Thyroid gland (tissue), 4 donors: ENCODE data around the gene SLC10A7. TPM values are rescaled to one million over a fixed set of nuclear protein-coding genes. Genes with fewer than 3 reads are reported as not detected.

Experiments used
- DNase-seq, 2 donors: peaks; one replicate each; pipeline ENCODE4 v3.0.0-alpha.2; 2019
- H3K27ac ChIP-seq, 3 donors: fragments of 200-600 bp; sonication (generic); 1 replicate in 2 of 3; 2 replicates in 1 of 3; pipeline ENCODE4 v1.5.1; 2016 to 2019; ENCODE audit warnings: mild to moderate bottlenecking in 1 of 3, moderate library complexity in 1 of 3
- H3K27me3 ChIP-seq: fragments of 200-600 bp; sonication (generic); one replicate; pipeline ENCODE4 v1.5.1; 2019
- H3K36me3 ChIP-seq, 2 donors: fragments of 200-600 bp; sonication (generic); one replicate each; pipeline ENCODE4 v1.5.1; 2016 to 2019
- H3K4me1 ChIP-seq, 2 donors: fragments of 200-600 bp; sonication (generic); one replicate each; pipeline ENCODE4 v1.5.1; 2017 to 2019
- H3K4me3 ChIP-seq, 3 donors: fragments of 200-600 bp; sonication (generic); replicated peaks in 1 of 3; 1 replicate in 2 of 3; 2 replicates in 1 of 3; pipeline ENCODE4 v1.5.1; 2016; ENCODE audit warnings: mild to moderate bottlenecking in 1 of 3
- H3K9me3 ChIP-seq: fragments of 200-600 bp; sonication (generic); one replicate; pipeline ENCODE4 v1.5.1; 2017
- POLR2A ChIP-seq, 2 donors: fragments of 450-650 bp; IDR thresholded peaks; one replicate each; pipeline ENCODE4 v1.6.1; 2017; ENCODE audit warnings: antibody characterized with exemption in 2 of 2, mild to moderate bottlenecking in 2 of 2, moderate library complexity in 1 of 2
- WGBS, 2 donors: methylation state at CpG; one replicate each; pipeline ENCODE4 v1.1.5; 2017; 5-methylcytosine and 5-hydroxymethylcytosine counted together
- intact Hi-C: fragments of 100-400 bp; cut with DNase I; formaldehyde crosslinking; loops from one replicate; pipeline ENCODE4 v1.15.1; 2023
- total RNA-seq, 4 donors: library from RNA; depleted of rRNA; stranded (reverse); fragments of >200 nt; gene quantifications; one replicate each; pipeline ENCODE4 v1.2.3, GENCODE V29; 2016
- TF ChIP-seq, protein P1 (sequence below), 6 experiments: fragments of 200-600 bp in 3 of 6; fragments of 450-650 bp in 3 of 6; sonication (generic) in 3 of 6; IDR thresholded peaks; one replicate each; pipeline ENCODE4 v1.5.1; 2016 to 2019; ENCODE audit warnings: antibody characterized with exemption in 6 of 6, mild to moderate bottlenecking in 2 of 6, inconsistent platforms in 1 of 6, moderate library complexity in 1 of 6

The SLC10A7 gene
- total RNA-seq, 4 donors from 2014 or later: 16.7 to 29.9 (median 23.1) TPM

DNA sequence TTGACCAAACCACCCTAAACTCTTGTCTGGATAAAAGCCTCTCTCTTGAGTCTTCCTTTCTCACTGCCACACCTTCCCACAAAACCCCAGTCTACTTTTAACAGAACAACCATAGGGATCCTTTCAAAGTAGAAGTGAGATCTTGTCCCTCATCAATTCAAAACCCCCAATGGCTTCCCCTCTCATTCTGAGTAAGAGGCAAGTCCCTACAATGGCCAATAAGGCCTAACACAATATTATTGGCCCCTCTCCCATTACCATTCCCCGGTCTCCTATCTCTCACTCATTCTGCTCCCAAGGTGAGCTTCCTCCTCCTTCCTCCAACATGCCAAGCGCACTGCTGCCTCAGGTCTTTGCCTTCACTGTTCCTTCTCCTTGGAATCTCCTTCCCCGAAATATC is 250.3 kb downstream of the SLC10A7 start:
- intact Hi-C loops: no loop called here

DNA sequence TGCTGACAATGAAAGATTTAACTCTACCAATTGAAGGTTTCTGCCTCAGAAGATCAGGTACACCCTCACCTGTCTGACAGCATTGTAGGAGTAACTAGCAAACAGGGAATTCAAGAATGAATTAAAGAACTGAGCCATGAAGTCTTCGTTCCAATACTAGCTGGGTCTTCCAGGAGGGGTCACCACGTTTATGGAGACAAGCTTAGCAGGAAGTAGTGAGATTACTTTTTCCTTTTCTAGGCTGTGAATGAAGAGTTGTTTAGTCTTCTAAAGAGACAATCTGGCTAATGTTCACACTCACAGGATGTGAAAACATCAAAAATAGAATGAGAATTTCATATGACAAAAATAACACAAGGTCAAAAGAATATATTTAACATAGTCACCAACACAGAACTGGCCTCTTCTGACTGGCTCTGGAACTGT is 252.5 kb downstream of the SLC10A7 start:
- Histone ChIP-seq H3K27me3 (no peaks in the 10 kb centered on the region), H3K36me3 (no peaks in the 10 kb centered on the region), H3K27ac (no peak overlapping the region), H3K9me3 (no peaks in the 10 kb centered on the region), H3K4me3 (no peak overlapping the region), H3K4me1 (no peaks in the 10 kb centered on the region)
- DNase-seq: no peak
- intact Hi-C loops: no loop called here
- TF ChIP-seq, protein P1, sequence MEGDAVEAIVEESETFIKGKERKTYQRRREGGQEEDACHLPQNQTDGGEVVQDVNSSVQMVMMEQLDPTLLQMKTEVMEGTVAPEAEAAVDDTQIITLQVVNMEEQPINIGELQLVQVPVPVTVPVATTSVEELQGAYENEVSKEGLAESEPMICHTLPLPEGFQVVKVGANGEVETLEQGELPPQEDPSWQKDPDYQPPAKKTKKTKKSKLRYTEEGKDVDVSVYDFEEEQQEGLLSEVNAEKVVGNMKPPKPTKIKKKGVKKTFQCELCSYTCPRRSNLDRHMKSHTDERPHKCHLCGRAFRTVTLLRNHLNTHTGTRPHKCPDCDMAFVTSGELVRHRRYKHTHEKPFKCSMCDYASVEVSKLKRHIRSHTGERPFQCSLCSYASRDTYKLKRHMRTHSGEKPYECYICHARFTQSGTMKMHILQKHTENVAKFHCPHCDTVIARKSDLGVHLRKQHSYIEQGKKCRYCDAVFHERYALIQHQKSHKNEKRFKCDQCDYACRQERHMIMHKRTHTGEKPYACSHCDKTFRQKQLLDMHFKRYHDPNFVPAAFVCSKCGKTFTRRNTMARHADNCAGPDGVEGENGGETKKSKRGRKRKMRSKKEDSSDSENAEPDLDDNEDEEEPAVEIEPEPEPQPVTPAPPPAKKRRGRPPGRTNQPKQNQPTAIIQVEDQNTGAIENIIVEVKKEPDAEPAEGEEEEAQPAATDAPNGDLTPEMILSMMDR (IDR thresholded peaks at IDR 0.05): no peak
- no peak for TF ChIP-seq POLR2A (IDR thresholded peaks at IDR 0.05)
- 65 to 80% methylated on average over 2 of the region's 2 CpGs for WGBS, 2 donors

More for the DNA sequence above, 250.3 kb downstream of the SLC10A7 start:
- no peaks in the 10 kb centered on the region for H3K4me1 ChIP-seq
- H3K9me3 ChIP-seq: no peaks in the 10 kb centered on the region
- H3K27ac ChIP-seq: no peak overlapping the region
- WGBS, 2 donors: 94 to 95% methylated on average over 3 of the region's 3 CpGs
- no peaks in the 10 kb centered on the region for H3K27me3 ChIP-seq
- H3K36me3 ChIP-seq: no peaks in the 10 kb centered on the region
- no peak for DNase-seq
- H3K4me3 ChIP-seq: no peak overlapping the region
- TF ChIP-seq, protein P1 (IDR thresholded peaks at IDR 0.05): no peak
- TF ChIP-seq POLR2A (IDR thresholded peaks at IDR 0.05): no peak

- no peak for DNase-seq
- Histone ChIP-seq H3K4me1 (no peaks in the 10 kb centered on the region), H3K4me3 (no peak overlapping the region), H3K27me3 (no peaks in the 10 kb centered on the region), H3K36me3 (no peaks in the 10 kb centered on the region), H3K27ac (no peak overlapping the region), H3K9me3 (no peaks in the 10 kb centered on the region)
- TF ChIP-seq, protein P1 (IDR thresholded peaks at IDR 0.05): no peak
- no peak for TF ChIP-seq POLR2A (IDR thresholded peaks at IDR 0.05)
- WGBS, 2 donors: 65 to 68% methylated on average over 5 of the region's 5 CpGs
- intact Hi-C loops: no loop called here
Observed at GRCh38 chr4:146267826-146268225, 253.9 kb downstream of the SLC10A7 start.

- intact Hi-C loops: no loop called here
- Histone ChIP-seq H3K27ac (no peak overlapping the region), H3K4me3 (no peak overlapping the region), H3K36me3 (no peaks in the 10 kb centered on the region), H3K4me1 (no peaks in the 10 kb centered on the region), H3K27me3 (no peaks in the 10 kb centered on the region), H3K9me3 (no peaks in the 10 kb centered on the region)
- WGBS, 2 donors: 89 to 90% methylated on average over 2 of the region's 2 CpGs
- TF ChIP-seq, protein P1 (IDR thresholded peaks at IDR 0.05): no peak
- TF ChIP-seq POLR2A (IDR thresholded peaks at IDR 0.05): no peak
- no peak for DNase-seq
Observed at GRCh38 chr4:146265950-146266490, 255.7 kb downstream of the SLC10A7 start.

- H3K36me3 ChIP-seq: no peaks in the 10 kb centered on the region
- no peaks in the 10 kb centered on the region for H3K4me1 ChIP-seq
- DNase-seq: no peak
- H3K27me3 ChIP-seq: no peaks in the 10 kb centered on the region
- intact Hi-C loops: no loop called here
- H3K27ac ChIP-seq: no peak overlapping the region
- TF ChIP-seq, protein P1 (IDR thresholded peaks at IDR 0.05): no peak
- no peak for TF ChIP-seq POLR2A (IDR thresholded peaks at IDR 0.05)
- H3K4me3 ChIP-seq: no peak overlapping the region
- no peaks in the 10 kb centered on the region for H3K9me3 ChIP-seq
Observed at GRCh38 chr4:146263793-146264192, 257.9 kb downstream of the SLC10A7 start.
